Trophoblast cell (in vitro differentiated cells and primary cell): ENCODE measurements around the gene ARX.

Source experiments
- DNase-seq, 2 donors: peaks; one replicate each; pipeline ENCODE4 v3.0.0-alpha.2; 2016
- H2AFZ ChIP-seq: 2 replicates; pipeline ENCODE4 v1.6.1; 2013; ENCODE audit warnings: low read length, moderate library complexity, mild to moderate bottlenecking; ENCODE audit not compliant: insufficient read depth, poor library complexity
- H2AK5ac ChIP-seq: 2 replicates; pipeline ENCODE4 v1.6.1; 2013; ENCODE audit warnings: mild to moderate bottlenecking, low read length
- H2BK120ac ChIP-seq: 2 replicates; pipeline ENCODE4 v1.6.1; 2013; ENCODE audit warnings: low read length, mild to moderate bottlenecking, moderate library complexity; ENCODE audit not compliant: insufficient read depth, poor library complexity
- H2BK12ac ChIP-seq: 2 replicates; pipeline ENCODE4 v1.6.1; 2013; ENCODE audit warnings: mild to moderate bottlenecking, low read length, moderate library complexity
- H2BK5ac ChIP-seq: 2 replicates; pipeline ENCODE4 v1.6.1; 2013; ENCODE audit warnings: low read length, low read depth, moderate library complexity, mild to moderate bottlenecking; ENCODE audit not compliant: poor library complexity
- H3K14ac ChIP-seq: 2 replicates; pipeline ENCODE4 v1.6.1; 2013; ENCODE audit warnings: mild to moderate bottlenecking, low read length
- H3K18ac ChIP-seq: 2 replicates; pipeline ENCODE4 v1.6.1; 2013; ENCODE audit warnings: mild to moderate bottlenecking, low read length
- H3K23ac ChIP-seq: 2 replicates; pipeline ENCODE4 v1.6.1; 2013; ENCODE audit warnings: low read length
- H3K27ac ChIP-seq: 2 replicates; pipeline ENCODE4 v1.5.1; 2013; ENCODE audit warnings: low read depth, mild to moderate bottlenecking, inconsistent platforms, low read length, moderate library complexity
- H3K27me3 ChIP-seq: 2 replicates; pipeline ENCODE4 v1.6.1; 2013; ENCODE audit warnings: inconsistent platforms, mild to moderate bottlenecking, low read length, moderate library complexity; ENCODE audit not compliant: insufficient read depth
- H3K36me3 ChIP-seq, 2 experiments: 1 replicate in 1 of 2; 2 replicates in 1 of 2; pipeline ENCODE4 v1.6.1; 2013; ENCODE audit warnings: low read length in 2 of 2, mild to moderate bottlenecking in 2 of 2, moderate library complexity in 1 of 2; ENCODE audit not compliant: insufficient read depth in 2 of 2, control insufficient read depth in 1 of 2
- H3K4ac ChIP-seq: 2 replicates; pipeline ENCODE4 v1.6.1; 2013; ENCODE audit warnings: low read depth, mild to moderate bottlenecking, low read length, moderate library complexity
- H3K4me1 ChIP-seq, 2 experiments: 1 replicate in 1 of 2; 2 replicates in 1 of 2; pipeline ENCODE4 v1.6.1; 2013; ENCODE audit warnings: low read length in 2 of 2, mild to moderate bottlenecking in 2 of 2, moderate library complexity in 1 of 2; ENCODE audit not compliant: insufficient read depth in 2 of 2, control insufficient read depth in 1 of 2
- H3K4me2 ChIP-seq: 2 replicates; pipeline ENCODE4 v1.6.1; 2013; ENCODE audit warnings: inconsistent platforms, mild to moderate bottlenecking, low read length, moderate library complexity
- H3K4me3 ChIP-seq: 2 replicates; pipeline ENCODE4 v1.5.1; 2013; ENCODE audit warnings: mild to moderate bottlenecking, low read depth, low read length, inconsistent platforms
- H3K79me1 ChIP-seq: one replicate; pipeline ENCODE4 v1.6.1; 2013; ENCODE audit warnings: low read length
- H3K79me2 ChIP-seq: 2 replicates; pipeline ENCODE4 v1.6.1; 2013; ENCODE audit warnings: low read length, mild to moderate bottlenecking; ENCODE audit not compliant: control insufficient read depth, insufficient read depth, poor library complexity
- H3K9ac ChIP-seq: 2 replicates; pipeline ENCODE4 v1.6.1; 2013; ENCODE audit warnings: mild to moderate bottlenecking, low read length
- H3K9me3 ChIP-seq: 2 replicates; pipeline ENCODE4 v1.6.1; 2013; ENCODE audit warnings: low read depth, mild to moderate bottlenecking, control low read depth, inconsistent platforms, low read length; ENCODE audit not compliant: insufficient read depth
- H4K12ac ChIP-seq: 2 replicates; pipeline ENCODE4 v1.6.1; 2013; ENCODE audit warnings: low read depth, mild to moderate bottlenecking, low read length, moderate library complexity
- H4K8ac ChIP-seq: 2 replicates; pipeline ENCODE4 v1.6.1; 2013; ENCODE audit warnings: low read depth, mild to moderate bottlenecking, low read length, moderate library complexity
- H4K91ac ChIP-seq: one replicate; pipeline ENCODE4 v1.6.1; 2013; ENCODE audit warnings: low read depth, mild to moderate bottlenecking, low read length, moderate library complexity
- WGBS: extraction: QIAGEN DNeasy Blood & Tissue Kit; methylation state at CpG from one replicate; pipeline ENCODE4 v1.1.7; 2013; ENCODE audit warnings: missing lambda C conversion rate; ENCODE audit not compliant: insufficient read length, insufficient coverage; ENCODE audit errors: extremely low coverage; 5-methylcytosine and 5-hydroxymethylcytosine counted together

The ARX gene

GRCh38 chrX:24985120-24985519, 30.6 kb downstream of the ARX start:
- Histone ChIP-seq H2BK12ac (no peak overlapping the region), H3K36me3 (no peaks in the 10 kb centered on the region), H3K9ac (no peak overlapping the region), H3K79me1 (no peaks in the 10 kb centered on the region), H2AK5ac (no peak overlapping the region), H3K4me3 (no peak overlapping the region), H3K23ac (no peak overlapping the region), H4K8ac (no peak overlapping the region), H3K4me1 (no peaks in the 10 kb centered on the region), H2AFZ (no peak overlapping the region), H3K18ac (no peak overlapping the region), H3K4me2 (no peak overlapping the region), H2BK5ac (no peak overlapping the region), H3K4ac (no peak overlapping the region), H3K14ac (no peak overlapping the region), H3K27ac (no peak overlapping the region), H4K12ac (no peak overlapping the region), H3K27me3 (no peaks in the 10 kb centered on the region), H4K91ac (no peak overlapping the region), H2BK120ac (no peak overlapping the region), H3K79me2 (no peaks in the 10 kb centered on the region), H3K9me3 (no peaks in the 10 kb centered on the region)
- DNase-seq, result no peak
- WGBS, result no CpG with 5 or more reads among the region's 1 CpG

GRCh38 chrX:24983931-24984330, 31.8 kb downstream of the ARX start:
- H3K36me3 ChIP-seq, result no peaks in the 10 kb centered on the region
- WGBS, result no CpG with 5 or more reads among the region's 3 CpGs

GRCh38 chrX:24982306-24982965, 33.3 kb downstream of the ARX start:
- Histone ChIP-seq H3K9me3 (no peaks in the 10 kb centered on the region), H2BK120ac (no peak overlapping the region), H3K4me3 (no peak overlapping the region), H4K91ac (no peak overlapping the region), H3K4me2 (no peak overlapping the region), H3K4me1 (no peaks in the 10 kb centered on the region), H3K79me1 (no peaks in the 10 kb centered on the region), H2AK5ac (no peak overlapping the region), H2AFZ (no peak overlapping the region), H3K23ac (no peak overlapping the region), H3K18ac (no peak overlapping the region), H2BK12ac (no peak overlapping the region), H3K9ac (no peak overlapping the region), H2BK5ac (no peak overlapping the region), H4K8ac (no peak overlapping the region), H3K27ac (no peak overlapping the region), H4K12ac (no peak overlapping the region), H3K36me3 (no peaks in the 10 kb centered on the region), H3K14ac (no peak overlapping the region), H3K79me2 (no peaks in the 10 kb centered on the region), H3K27me3 (no peaks in the 10 kb centered on the region), H3K4ac (no peak overlapping the region)
- no CpG with 5 or more reads among the region's 5 CpGs for WGBS
- DNase-seq, result no peak

More at GRCh38 chrX:24983931-24984330, 31.8 kb downstream of the ARX start:
- no peak overlapping the region for H4K12ac ChIP-seq
- H3K4me1 ChIP-seq, result no peaks in the 10 kb centered on the region
- H3K9me3 ChIP-seq, result no peaks in the 10 kb centered on the region
- H3K9ac ChIP-seq, result no peak overlapping the region
- no peak overlapping the region for H2AFZ ChIP-seq
- no peak overlapping the region for H3K27ac ChIP-seq
- H4K91ac ChIP-seq, result no peak overlapping the region
- no peak overlapping the region for H2BK12ac ChIP-seq
- no peak overlapping the region for H2BK5ac ChIP-seq
- no peak overlapping the region for H2BK120ac ChIP-seq
- no peaks in the 10 kb centered on the region for H3K79me1 ChIP-seq
- no peak overlapping the region for H2AK5ac ChIP-seq
- no peak overlapping the region for H3K4me3 ChIP-seq
- no peak overlapping the region for H3K23ac ChIP-seq
- no peak overlapping the region for H4K8ac ChIP-seq
- DNase-seq, result no peak
- H3K4me2 ChIP-seq, result no peak overlapping the region
- H3K18ac ChIP-seq, result no peak overlapping the region
- no peaks in the 10 kb centered on the region for H3K79me2 ChIP-seq
- H3K4ac ChIP-seq, result no peak overlapping the region
- H3K27me3 ChIP-seq, result no peaks in the 10 kb centered on the region
- no peak overlapping the region for H3K14ac ChIP-seq

- Histone ChIP-seq H3K23ac (no peak overlapping the region), H3K4ac (no peak overlapping the region), H2AFZ (no peak overlapping the region), H3K27me3 (no peaks in the 10 kb centered on the region), H3K4me1 (no peaks in the 10 kb centered on the region), H3K36me3 (no peaks in the 10 kb centered on the region), H2BK5ac (no peak overlapping the region), H2BK120ac (no peak overlapping the region), H3K79me2 (no peaks in the 10 kb centered on the region), H4K12ac (no peak overlapping the region), H4K91ac (no peak overlapping the region), H3K9ac (no peak overlapping the region), H3K79me1 (no peaks in the 10 kb centered on the region), H3K4me3 (no peak overlapping the region), H3K18ac (no peak overlapping the region), H2AK5ac (no peak overlapping the region), H4K8ac (no peak overlapping the region), H3K4me2 (no peak overlapping the region), H2BK12ac (no peak overlapping the region), H3K14ac (no peak overlapping the region), H3K9me3 (no peaks in the 10 kb centered on the region), H3K27ac (no peak overlapping the region)
- DNase-seq, result no peak
- no CpG with 5 or more reads among the region's 3 CpGs for WGBS
Observed at GRCh38 chrX:24981030-24981429, 34.7 kb downstream of the ARX start.
